ENCODE data around the gene RERE. TPM values are rescaled to one million over a fixed set of nuclear protein-coding genes. Genes with fewer than 3 reads are reported as not detected.

The RERE gene
- total RNA-seq, 1 experiment from 2014 or later, result 47.4 TPM

DNA sequence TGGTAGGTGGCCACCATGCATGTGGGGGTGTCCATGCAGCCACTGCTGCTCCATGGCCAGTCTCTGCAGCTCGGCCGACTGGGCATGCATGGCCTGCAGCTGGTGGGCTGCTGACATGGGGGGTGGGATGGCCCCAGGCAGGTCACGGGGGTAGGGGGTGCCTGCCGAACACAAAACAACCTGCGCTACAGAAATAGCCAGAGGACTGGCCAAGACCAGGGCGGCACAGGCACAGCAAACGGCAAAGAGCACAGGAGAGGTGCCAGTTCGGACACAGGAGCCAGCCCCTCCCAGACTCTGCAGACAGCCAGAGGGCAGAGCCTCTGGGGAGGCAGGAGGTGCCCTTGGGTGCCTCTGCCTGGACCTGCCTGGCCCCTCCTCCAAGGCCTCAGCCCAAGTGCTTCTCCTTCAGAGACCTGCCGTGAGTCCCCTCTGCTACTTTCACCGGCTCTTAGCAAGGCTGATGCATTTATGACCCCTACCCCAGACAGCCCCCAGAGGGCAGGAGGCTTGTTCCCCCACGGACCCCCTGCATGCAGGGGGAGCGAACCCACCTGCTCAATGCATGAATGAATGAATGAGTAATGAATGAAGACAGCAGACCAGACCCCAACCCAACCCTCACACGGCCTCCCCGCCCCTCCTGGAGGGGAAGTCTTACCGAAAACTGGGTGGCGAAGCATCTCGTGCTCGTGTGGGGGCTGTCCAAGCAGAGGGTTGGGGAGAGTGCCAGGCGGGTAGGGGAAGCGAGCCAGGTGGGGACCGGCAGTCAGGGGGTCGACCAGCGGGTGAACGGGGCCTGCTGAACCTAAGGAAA, 461.8 kb downstream of the RERE start:
- Histone ChIP-seq H3K4me3 (no peak overlapping the region), H3K4me1 (no peaks in the 10 kb centered on the region), H3K27ac (no peak overlapping the region), H3K36me3 (peaks cover 40% of the 10 kb centered on the region), H3K9me3 (replicated peaks) (no peaks in the 10 kb centered on the region), H3K27me3 (no peaks in the 10 kb centered on the region)
- no peak for DNase-seq

DNA sequence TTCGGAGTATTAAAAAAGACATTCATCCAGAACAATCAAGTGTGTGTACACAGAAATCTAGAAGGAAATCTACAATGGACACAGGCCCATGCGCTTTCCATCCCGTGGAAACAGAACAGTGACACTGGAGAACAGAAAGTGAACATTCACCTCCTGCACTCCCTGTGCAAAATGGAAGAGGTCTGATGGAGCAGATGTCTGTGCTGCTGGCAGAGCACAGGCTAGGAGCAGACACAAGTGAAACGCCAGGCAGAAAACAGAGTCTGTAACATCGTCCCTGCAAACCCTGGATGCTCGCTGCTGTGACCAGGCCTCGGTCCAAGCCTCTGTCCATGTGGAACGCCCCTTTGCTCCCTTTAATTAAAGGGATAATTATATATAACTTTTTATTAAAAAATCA, 463.4 kb downstream of the RERE start:
- DNase-seq, result no peak
- no peak overlapping the region for H3K4me3 ChIP-seq
- H3K27ac ChIP-seq, result no peak overlapping the region
- peaks cover 33% of the 10 kb centered on the region for H3K36me3 ChIP-seq
- no peaks in the 10 kb centered on the region for H3K9me3 ChIP-seq (replicated peaks)
- no peaks in the 10 kb centered on the region for H3K4me1 ChIP-seq
- H3K27me3 ChIP-seq, result no peaks in the 10 kb centered on the region

DNA sequence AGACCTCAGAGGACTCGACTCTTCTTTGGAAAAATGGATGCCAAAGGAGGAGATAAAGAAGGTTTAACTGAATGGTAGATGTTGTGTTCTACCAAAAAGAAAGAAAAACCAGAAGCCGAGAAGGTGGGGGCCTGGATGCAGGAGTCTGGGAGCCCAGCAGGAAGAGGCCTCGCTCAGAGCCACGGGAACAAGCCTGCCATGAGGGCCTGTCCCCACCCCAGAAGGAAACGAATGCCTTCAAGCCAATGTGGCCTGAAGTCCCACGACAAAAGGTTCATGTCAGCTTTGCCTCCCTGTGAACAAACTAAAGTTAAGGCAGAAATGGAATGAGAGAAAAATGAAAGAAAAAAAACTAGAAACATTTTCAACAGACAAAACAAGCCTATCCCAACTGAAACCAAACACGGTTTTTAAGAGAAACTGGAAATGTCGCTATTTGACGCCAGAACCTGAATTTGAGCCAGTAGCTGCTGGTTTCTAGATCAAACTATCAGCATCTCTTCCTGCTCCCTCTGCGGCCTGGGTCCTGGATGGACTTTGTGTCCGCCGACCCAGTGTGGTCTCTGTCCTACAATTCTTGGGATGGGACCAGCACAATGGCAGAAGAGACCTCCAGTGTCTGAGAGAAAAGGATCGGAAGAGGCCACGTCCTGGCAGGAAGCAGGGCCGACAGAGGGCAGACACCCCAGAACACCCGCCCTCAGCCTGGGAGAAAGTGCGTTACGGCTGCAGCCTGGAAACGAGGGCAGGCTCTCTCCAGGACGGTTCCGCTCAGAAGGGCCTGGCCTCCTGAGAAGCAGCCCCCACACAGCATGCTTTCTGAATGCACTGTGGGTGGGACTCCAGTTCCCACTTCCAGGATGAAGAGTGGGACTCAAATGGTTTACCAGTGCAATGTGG, 464.3 kb downstream of the RERE start:
- no peak for DNase-seq
- H3K27ac ChIP-seq, result no peak overlapping the region
- no peak overlapping the region for H3K4me3 ChIP-seq
- H3K9me3 ChIP-seq (replicated peaks), result no peaks in the 10 kb centered on the region
- peaks cover 7% of the 10 kb centered on the region for H3K4me1 ChIP-seq
- no peaks in the 10 kb centered on the region for H3K27me3 ChIP-seq
- H3K36me3 ChIP-seq, result peaks cover 25% of the 10 kb centered on the region

DNA sequence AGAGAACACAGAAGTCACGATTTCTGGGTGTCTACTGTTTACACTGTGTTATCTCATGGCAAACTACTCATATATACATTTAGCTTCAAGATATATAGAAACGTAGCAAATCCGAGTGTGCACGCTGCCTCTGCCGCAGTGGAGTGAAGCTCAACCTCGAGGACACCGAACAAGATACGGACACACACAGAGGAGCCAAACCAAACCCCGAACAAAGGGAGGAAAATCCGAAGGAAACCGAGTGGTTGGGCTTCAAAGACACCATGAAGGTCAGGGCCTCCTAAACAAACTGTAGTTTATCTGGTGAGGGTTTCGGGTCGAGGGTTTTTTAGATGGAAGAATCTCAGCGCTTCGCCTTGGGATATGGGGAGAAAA, 465.0 kb downstream of the RERE start:
- Histone ChIP-seq H3K4me1 (peaks cover 14% of the 10 kb centered on the region), H3K4me3 (no peak overlapping the region), H3K9me3 (replicated peaks) (no peaks in the 10 kb centered on the region), H3K27me3 (no peaks in the 10 kb centered on the region), H3K36me3 (peaks cover 20% of the 10 kb centered on the region), H3K27ac (no peak overlapping the region)
- DNase-seq, result no peak

DNA sequence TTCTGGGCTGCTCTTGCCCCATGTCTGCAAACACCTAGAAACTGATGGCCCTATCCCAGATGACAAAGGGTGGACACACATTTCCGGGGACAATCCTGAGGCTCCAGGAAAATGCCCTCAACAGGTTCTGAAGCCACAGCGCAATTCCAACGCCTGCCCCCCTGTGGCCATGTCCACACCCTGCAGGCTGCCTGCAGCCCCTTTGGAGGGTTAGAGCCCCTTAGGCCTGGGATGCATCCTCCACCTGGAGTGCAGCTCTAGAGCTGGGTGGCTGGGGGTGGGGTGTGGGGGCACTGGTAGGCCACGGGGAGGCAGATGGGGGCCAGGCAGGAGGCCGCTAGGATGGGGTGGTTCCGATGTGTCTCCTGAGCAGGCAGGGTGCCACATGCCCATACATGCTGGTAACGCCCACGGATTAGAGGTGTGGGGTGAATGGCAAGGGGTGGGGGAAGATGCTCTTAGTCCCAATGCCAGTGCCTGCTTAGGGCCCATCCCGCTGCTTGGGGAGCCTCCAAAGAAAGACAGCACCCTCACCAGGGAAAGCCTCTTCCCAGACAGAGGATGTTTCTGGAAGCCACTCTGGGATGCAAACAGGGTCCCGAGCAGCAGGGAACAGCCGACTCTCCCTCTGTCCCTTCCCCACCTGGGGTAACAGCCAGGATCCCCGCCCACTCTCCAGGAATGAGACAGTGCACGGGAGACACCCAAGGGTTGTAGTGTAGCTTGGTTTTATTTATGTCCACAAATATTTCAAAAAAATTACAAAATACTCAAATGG, 465.6 kb downstream of the RERE start:
- H3K36me3 ChIP-seq, result peaks cover 20% of the 10 kb centered on the region
- H3K9me3 ChIP-seq (replicated peaks), result no peaks in the 10 kb centered on the region
- H3K27me3 ChIP-seq, result no peaks in the 10 kb centered on the region
- no peak overlapping the region for H3K4me3 ChIP-seq
- DNase-seq, result peak; percentile 43 to 66
- H3K27ac ChIP-seq, result no peak overlapping the region
- H3K4me1 ChIP-seq, result peaks cover 14% of the 10 kb centered on the region

DNA sequence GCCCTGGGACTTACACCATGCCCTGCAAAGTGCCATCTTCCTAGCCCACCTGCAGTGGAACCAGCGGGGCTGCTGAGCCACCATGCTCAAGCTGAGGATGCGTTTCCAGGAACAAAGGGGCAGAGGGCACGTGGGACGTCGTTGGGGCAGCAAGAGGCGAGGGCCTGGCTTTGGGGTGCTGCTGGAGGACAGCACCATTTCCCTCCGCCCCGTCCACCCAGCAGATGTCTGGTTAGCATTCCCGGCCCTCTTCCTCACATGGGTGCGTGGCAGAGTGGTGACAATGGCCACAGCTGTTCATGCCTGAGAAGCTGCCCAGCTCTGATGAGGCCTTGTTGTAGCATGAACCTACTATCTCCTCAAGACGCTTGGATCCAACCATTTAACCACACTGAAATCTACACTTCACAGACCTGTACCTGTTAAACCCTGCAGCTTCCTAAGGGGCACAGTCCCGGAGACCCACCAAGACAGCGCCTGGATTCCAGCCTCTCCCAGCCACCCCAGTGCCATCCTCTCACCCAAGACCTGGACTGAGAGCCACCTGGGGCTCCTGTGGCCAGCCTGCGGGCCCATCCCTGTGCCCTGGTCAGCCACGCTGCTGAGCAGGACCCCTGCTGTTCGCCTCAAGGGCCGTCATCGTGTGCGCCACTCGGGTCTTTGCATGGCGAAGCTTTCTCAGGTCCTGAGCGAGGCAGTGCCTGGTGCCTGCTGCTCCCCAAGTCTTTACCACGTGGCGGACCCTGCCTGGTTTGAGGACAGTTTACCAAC, 466.3 kb downstream of the RERE start:
- Histone ChIP-seq H3K4me3 (no peak overlapping the region), H3K36me3 (peaks cover 16% of the 10 kb centered on the region), H3K4me1 (peaks cover 14% of the 10 kb centered on the region), H3K27ac (no peak overlapping the region), H3K9me3 (replicated peaks) (no peaks in the 10 kb centered on the region), H3K27me3 (no peaks in the 10 kb centered on the region)
- DNase-seq, result no peak

DNA sequence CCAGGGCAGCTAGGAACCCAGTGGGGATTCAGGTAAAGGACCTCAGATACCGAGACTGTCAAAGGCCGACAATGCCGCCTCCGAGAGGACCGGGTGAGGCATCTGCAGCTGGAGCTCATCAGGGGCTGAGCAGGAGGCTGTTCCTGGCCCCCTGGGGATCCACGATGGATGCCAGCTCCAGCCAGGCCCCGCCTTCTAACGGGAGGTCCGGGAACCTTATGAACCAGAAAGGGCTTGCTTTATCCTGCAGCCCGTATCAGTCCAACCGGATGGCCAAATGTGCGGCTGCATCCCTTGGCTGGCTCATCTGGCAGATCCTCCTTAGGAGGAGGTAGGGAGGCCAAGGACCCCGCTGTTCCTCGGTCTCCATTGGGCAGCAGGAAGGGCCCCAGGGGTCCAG, 467.5 kb downstream of the RERE start:
- peaks cover 14% of the 10 kb centered on the region for H3K4me1 ChIP-seq
- H3K27ac ChIP-seq, result no peak overlapping the region
- H3K27me3 ChIP-seq, result no peaks in the 10 kb centered on the region
- no peak for DNase-seq
- peaks cover 13% of the 10 kb centered on the region for H3K36me3 ChIP-seq
- no peak overlapping the region for H3K4me3 ChIP-seq
- no peaks in the 10 kb centered on the region for H3K9me3 ChIP-seq (replicated peaks)

DNA sequence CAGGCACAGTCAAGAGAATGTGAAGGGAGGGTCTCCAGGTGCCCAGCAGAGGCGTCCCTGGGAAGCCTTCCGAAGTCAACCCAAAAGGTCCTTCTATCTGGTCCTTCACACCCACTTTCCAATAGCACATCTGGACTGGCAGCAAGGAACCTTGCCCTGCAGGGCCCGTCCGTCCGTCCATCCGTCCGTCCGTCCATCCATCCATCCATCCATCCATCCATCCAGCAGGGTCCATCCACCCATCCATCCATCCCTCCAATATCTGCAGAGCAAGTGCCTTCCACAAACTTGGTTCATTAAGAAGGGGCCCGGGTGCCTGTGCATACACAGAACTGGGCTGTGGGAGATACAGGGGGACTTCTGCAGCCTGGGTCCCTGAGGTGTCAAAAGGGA, 468.0 kb downstream of the RERE start:
- Histone ChIP-seq H3K4me3 (no peak overlapping the region), H3K27me3 (no peaks in the 10 kb centered on the region), H3K4me1 (peaks cover 15% of the 10 kb centered on the region), H3K9me3 (replicated peaks) (no peaks in the 10 kb centered on the region), H3K27ac (no peak overlapping the region), H3K36me3 (peaks cover 8% of the 10 kb centered on the region)
- DNase-seq, result no peak

DNA sequence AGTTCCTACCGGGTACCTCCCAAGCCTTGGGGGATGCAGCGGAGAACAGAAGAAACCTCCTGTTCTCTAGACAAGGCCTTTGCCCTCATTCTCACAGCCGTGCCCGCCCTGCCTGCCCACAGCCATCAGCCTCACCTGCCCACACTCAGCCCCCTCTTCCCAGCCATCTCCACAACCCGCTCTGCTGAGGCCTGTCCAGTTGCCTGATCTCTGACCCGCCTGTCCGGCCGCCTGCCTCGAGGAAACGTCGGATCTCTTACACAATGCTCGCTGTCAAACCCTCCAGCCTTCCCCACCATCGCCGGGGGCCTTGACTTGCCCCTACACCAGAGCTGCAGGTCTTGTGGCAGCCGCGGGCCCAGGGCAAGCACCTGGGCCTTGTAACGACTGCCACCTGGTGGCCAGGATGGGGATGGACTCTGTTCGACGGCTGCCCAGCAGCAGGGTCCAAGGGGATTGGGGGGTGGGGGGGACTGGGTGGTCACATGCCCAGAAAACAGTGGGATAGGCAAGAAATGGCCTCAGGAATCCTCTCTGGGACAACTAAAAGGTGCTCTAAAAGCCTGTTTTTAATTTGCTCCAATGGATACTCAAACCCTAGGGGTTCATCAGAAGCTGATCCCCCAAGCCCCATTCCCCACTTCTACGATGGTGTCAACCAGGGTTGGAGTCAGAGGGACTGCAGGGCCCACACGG, 468.5 kb downstream of the RERE start:
- H3K27me3 ChIP-seq, result no peaks in the 10 kb centered on the region
- H3K36me3 ChIP-seq, result peaks cover 3% of the 10 kb centered on the region
- H3K9me3 ChIP-seq (replicated peaks), result no peaks in the 10 kb centered on the region
- H3K4me3 ChIP-seq, result peak overlapping the region; percentile 9
- H3K27ac ChIP-seq, result no peak overlapping the region
- H3K4me1 ChIP-seq, result peaks cover 20% of the 10 kb centered on the region
- DNase-seq, result peak; percentile 87 to 90

DNA sequence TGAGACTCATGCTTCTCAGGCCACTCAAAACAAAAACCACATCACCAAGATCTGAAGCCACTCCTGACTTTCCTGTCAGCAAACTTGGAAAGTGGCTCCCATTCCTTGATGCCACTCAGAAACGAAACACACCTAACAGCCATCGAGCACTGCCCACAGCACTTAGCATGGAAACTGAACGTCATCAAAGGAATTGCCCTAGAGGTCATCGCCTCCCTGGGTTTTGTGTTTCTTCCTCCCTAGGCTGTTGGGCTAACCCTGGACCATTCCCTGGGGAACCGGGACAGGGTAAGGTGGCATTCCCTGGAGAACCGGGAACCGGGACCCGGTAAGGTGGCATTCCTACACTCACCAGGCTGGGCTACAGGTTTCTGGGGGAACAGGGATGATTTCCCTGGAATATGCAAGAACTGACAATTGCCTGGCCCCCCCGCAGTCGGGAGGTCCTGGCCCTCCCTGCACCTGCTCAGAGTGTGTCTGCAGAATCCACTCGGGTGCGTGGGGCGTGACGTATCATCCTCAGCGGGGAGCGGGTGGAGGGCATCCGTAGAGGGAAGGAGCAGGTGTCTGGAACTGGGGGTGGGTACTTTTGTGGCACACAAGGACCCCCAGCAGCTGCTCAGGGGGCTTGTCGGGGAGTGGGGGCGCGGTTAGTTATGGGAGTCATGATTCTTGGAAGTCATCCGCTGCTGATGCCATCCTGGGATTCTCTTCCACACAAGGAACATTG, 469.2 kb downstream of the RERE start:
- H3K9me3 ChIP-seq (replicated peaks), result no peaks in the 10 kb centered on the region
- peaks cover 22% of the 10 kb centered on the region for H3K4me1 ChIP-seq
- no peaks in the 10 kb centered on the region for H3K27me3 ChIP-seq
- no peaks in the 10 kb centered on the region; the same call in 1 of the 2 replicates for H3K36me3 ChIP-seq
- DNase-seq, result peak in 1 of 2 experiments; percentile 29
- H3K4me3 ChIP-seq, result peak overlapping the region; percentile 9
- no peak overlapping the region for H3K27ac ChIP-seq

DNA sequence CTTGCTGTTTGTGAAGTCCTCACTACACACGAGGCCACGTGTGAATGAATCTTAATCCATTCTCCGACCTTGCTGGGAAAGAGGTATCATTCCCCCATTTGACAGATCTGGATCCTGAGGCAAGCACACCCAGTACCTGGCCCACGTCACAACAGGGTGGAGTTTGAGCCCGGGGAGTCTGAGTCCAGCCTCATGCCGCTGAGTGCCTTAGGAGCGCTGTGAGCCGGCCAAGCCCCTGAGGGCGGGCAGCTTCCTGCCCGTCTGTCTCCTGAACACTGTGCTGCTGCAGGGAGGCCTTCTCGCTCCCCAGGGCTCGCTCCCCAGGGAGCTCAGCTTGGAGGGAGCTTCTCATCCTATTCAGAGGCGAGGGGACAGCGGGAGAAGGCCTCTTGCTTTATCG, 469.8 kb downstream of the RERE start:
- peak overlapping the region; percentile 9 for H3K4me3 ChIP-seq
- no peaks in the 10 kb centered on the region for H3K9me3 ChIP-seq (replicated peaks)
- DNase-seq, result peak; percentile 73 to 82
- no peaks in the 10 kb centered on the region for H3K27me3 ChIP-seq
- no peaks in the 10 kb centered on the region; the same call in 1 of the 2 replicates for H3K36me3 ChIP-seq
- peaks cover 27% of the 10 kb centered on the region for H3K4me1 ChIP-seq
- no peak overlapping the region for H3K27ac ChIP-seq

DNA sequence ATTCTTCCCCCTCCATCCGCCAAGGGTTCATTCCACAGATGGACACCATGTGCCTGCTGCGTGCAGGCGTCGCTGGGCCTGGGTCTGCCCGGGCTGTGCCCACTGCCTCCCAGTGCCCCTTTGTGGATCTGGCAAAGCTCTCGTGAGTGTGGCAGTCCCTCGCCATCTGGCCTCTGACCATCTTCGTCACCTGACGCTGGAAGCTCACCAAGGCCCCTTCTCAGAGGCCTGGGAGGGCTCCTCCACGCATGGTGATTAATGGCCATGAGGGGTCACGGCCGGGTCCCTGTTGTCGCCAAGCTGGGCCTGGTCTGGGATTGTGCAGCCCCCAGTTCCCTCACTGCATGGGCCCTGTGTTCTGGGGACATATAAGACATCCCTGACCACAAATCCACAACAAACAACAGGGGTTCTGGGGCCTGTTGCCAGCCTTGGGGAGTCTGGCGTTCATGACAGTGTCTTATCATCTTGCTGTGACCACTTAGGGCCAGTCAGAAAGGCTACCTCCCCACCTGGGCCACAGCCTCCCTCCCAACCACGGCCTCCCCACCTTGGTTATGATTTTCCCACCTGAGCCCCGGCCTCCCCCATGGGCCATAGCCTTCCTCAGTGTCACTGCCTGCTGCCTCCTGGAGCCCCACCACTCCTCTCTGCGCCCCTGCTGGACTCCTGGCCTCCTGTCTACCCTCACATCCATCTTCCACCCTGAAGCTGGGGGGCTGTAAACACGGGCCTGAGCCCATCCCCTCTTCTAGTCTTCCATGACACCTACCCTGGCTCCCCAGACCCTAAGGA, 471.6 kb downstream of the RERE start:
- Histone ChIP-seq H3K4me3 (no peak overlapping the region), H3K27me3 (no peaks in the 10 kb centered on the region), H3K36me3 (no peaks in the 10 kb centered on the region)

More for the DNA sequence above, 471.6 kb downstream of the RERE start:
- DNase-seq, result no peak
- Histone ChIP-seq H3K9me3 (replicated peaks) (no peaks in the 10 kb centered on the region), H3K27ac (no peak overlapping the region), H3K4me1 (peaks cover 31% of the 10 kb centered on the region)

Measured in SJCRH30 (cell line).